ENCODE measurements around the gene SSC4D. TPM values are rescaled to one million over a fixed set of nuclear protein-coding genes. Genes with fewer than 3 reads are reported as not detected.

Gene SSC4D
- total and polyA plus RNA-seq, 2 experiments from 2014 or later = 0.43 to 0.66 TPM

- H3K4me3 ChIP-seq = no peak overlapping the region
- H3K9me3 ChIP-seq (ENCODE audit: low read depth) = no peaks in the 10 kb centered on the region
- H3K4me2 ChIP-seq (ENCODE audit: unreplicated experiment) = no peak overlapping the region
- no peak overlapping the region for H3K9ac ChIP-seq
- H3F3A ChIP-seq (ENCODE audit: insufficient read depth) = peaks cover 20% of the 10 kb centered on the region
- in situ Hi-C loops (cut with MboI) = no loop called here
- peaks cover 23% of the 10 kb centered on the region for H3K4me1 ChIP-seq (ENCODE audit: insufficient read depth)
- TF ChIP-seq EZH2phosphoT487 (IDR thresholded peaks at IDR 0.05; ENCODE audit: insufficient read depth, low read depth) (no peak), EZH2 (IDR thresholded peaks at IDR 0.05; ENCODE audit: insufficient read depth, poor library complexity, severe bottlenecking) (no peak)
- peak overlapping the region; percentile 28 for H2AFZ ChIP-seq
- no peaks in the 10 kb centered on the region for H3K79me2 ChIP-seq (ENCODE audit: insufficient read depth)
- WGBS, 2 experiments (ENCODE audit: low coverage in 1 of 2, low lambda C conversion rate in 2 of 2, missing lambda C conversion rate in 2 of 2) = 63% methylated on average over 9 of the region's 9 CpGs
- no peaks in the 10 kb centered on the region for H3K27me3 ChIP-seq (replicated peaks; ENCODE audit: insufficient read depth)
- no peaks in the 10 kb centered on the region for H4K20me1 ChIP-seq (ENCODE audit: insufficient read depth)
- H3K9me2 ChIP-seq (ENCODE audit: insufficient read depth) = no peaks in the 10 kb centered on the region
- no peak overlapping the region for H3K27ac ChIP-seq
- H3K36me3 ChIP-seq (ENCODE audit: low read depth) = no peaks in the 10 kb centered on the region
- DNase-seq = peak; percentile 31
Observed at GRCh38 chr7:76377186-76377918, 32.1 kb downstream of the SSC4D start.

GRCh38 chr7:76375251-76375650 lies 34.2 kb downstream of the SSC4D start:
- H2AFZ ChIP-seq = no peak overlapping the region
- in situ Hi-C loops (cut with MboI) = no loop called here
- no peak overlapping the region for H3K9ac ChIP-seq
- peaks cover 15% of the 10 kb centered on the region for H3K4me1 ChIP-seq (ENCODE audit: insufficient read depth)
- H3F3A ChIP-seq (ENCODE audit: insufficient read depth) = peaks cover 10% of the 10 kb centered on the region
- no peak overlapping the region for H3K4me3 ChIP-seq
- no peak for DNase-seq
- H3K79me2 ChIP-seq (ENCODE audit: insufficient read depth) = no peaks in the 10 kb centered on the region
- H3K9me3 ChIP-seq (ENCODE audit: low read depth) = no peaks in the 10 kb centered on the region
- no peak for TF ChIP-seq EZH2 (IDR thresholded peaks at IDR 0.05; ENCODE audit: insufficient read depth, poor library complexity, severe bottlenecking)
- no peak for TF ChIP-seq EZH2phosphoT487 (IDR thresholded peaks at IDR 0.05; ENCODE audit: insufficient read depth, low read depth)
- H3K36me3 ChIP-seq (ENCODE audit: low read depth) = no peaks in the 10 kb centered on the region
- WGBS, 2 experiments (ENCODE audit: low coverage in 1 of 2, low lambda C conversion rate in 2 of 2, missing lambda C conversion rate in 2 of 2) = 84 to 87% methylated on average over 9 of the region's 9 CpGs
- H3K27ac ChIP-seq = no peak overlapping the region
- H4K20me1 ChIP-seq (ENCODE audit: insufficient read depth) = no peaks in the 10 kb centered on the region
- no peaks in the 10 kb centered on the region for H3K27me3 ChIP-seq (replicated peaks; ENCODE audit: insufficient read depth)
- no peak overlapping the region for H3K4me2 ChIP-seq (ENCODE audit: unreplicated experiment)
- no peaks in the 10 kb centered on the region for H3K9me2 ChIP-seq (ENCODE audit: insufficient read depth)

- H3K36me3 ChIP-seq (ENCODE audit: low read depth) = no peaks in the 10 kb centered on the region
- TF ChIP-seq EZH2phosphoT487 (IDR thresholded peaks at IDR 0.05; ENCODE audit: insufficient read depth, low read depth) (no peak), EZH2 (IDR thresholded peaks at IDR 0.05; ENCODE audit: insufficient read depth, poor library complexity, severe bottlenecking) (no peak)
- no peaks in the 10 kb centered on the region for H4K20me1 ChIP-seq (ENCODE audit: insufficient read depth)
- peak overlapping the region; percentile 43; the same call in 1 of the 2 replicates for H3K9ac ChIP-seq
- H3K27me3 ChIP-seq (replicated peaks; ENCODE audit: insufficient read depth) = no peaks in the 10 kb centered on the region
- DNase-seq = peak; percentile 90
- peak overlapping the region; percentile 78 for H2AFZ ChIP-seq
- H3F3A ChIP-seq (ENCODE audit: insufficient read depth) = no peaks in the 10 kb centered on the region
- in situ Hi-C loops (cut with MboI) = no loop called here
- H3K9me3 ChIP-seq (ENCODE audit: low read depth) = no peaks in the 10 kb centered on the region
- H3K27ac ChIP-seq = peak overlapping the region; percentile 33; the same call in 1 of the 2 replicates
- H3K4me3 ChIP-seq = no peak overlapping the region
- peaks cover 7% of the 10 kb centered on the region; the same call in 1 of the 2 replicates for H3K4me1 ChIP-seq (ENCODE audit: insufficient read depth)
- H3K79me2 ChIP-seq (ENCODE audit: insufficient read depth) = no peaks in the 10 kb centered on the region
- no peaks in the 10 kb centered on the region for H3K9me2 ChIP-seq (ENCODE audit: insufficient read depth)
- WGBS, 2 experiments (ENCODE audit: low coverage in 1 of 2, low lambda C conversion rate in 2 of 2, missing lambda C conversion rate in 2 of 2) = 65% methylated on average over 9 of the region's 9 CpGs
- peak overlapping the region; percentile 37 for H3K4me2 ChIP-seq (ENCODE audit: unreplicated experiment)
Observed at GRCh38 chr7:76372984-76373833, 36.3 kb downstream of the SSC4D start.

- 97% methylated on average over 3 of the region's 3 CpGs for WGBS, 2 experiments (ENCODE audit: low coverage in 1 of 2, low lambda C conversion rate in 2 of 2, missing lambda C conversion rate in 2 of 2)
- peaks cover 7% of the 10 kb centered on the region; the same call in 1 of the 2 replicates for H3K4me1 ChIP-seq (ENCODE audit: insufficient read depth)
Observed at GRCh38 chr7:76371396-76371795, 38.1 kb downstream of the SSC4D start.

More at GRCh38 chr7:76371396-76371795, 38.1 kb downstream of the SSC4D start:
- no peaks in the 10 kb centered on the region for H3K9me2 ChIP-seq (ENCODE audit: insufficient read depth)
- no peak overlapping the region for H3K27ac ChIP-seq
- no peak overlapping the region for H3K9ac ChIP-seq
- TF ChIP-seq EZH2phosphoT487 (IDR thresholded peaks at IDR 0.05; ENCODE audit: insufficient read depth, low read depth) = no peak
- TF ChIP-seq EZH2 (IDR thresholded peaks at IDR 0.05; ENCODE audit: insufficient read depth, poor library complexity, severe bottlenecking) = no peak
- H3K36me3 ChIP-seq (ENCODE audit: low read depth) = no peaks in the 10 kb centered on the region
- H3K79me2 ChIP-seq (ENCODE audit: insufficient read depth) = no peaks in the 10 kb centered on the region
- in situ Hi-C loops (cut with MboI) = no loop called here
- no peak overlapping the region for H3K4me3 ChIP-seq
- no peak overlapping the region for H2AFZ ChIP-seq
- no peaks in the 10 kb centered on the region for H4K20me1 ChIP-seq (ENCODE audit: insufficient read depth)
- no peak overlapping the region for H3K4me2 ChIP-seq (ENCODE audit: unreplicated experiment)
- no peak for DNase-seq
- no peaks in the 10 kb centered on the region for H3K9me3 ChIP-seq (ENCODE audit: low read depth)
- no peaks in the 10 kb centered on the region for H3F3A ChIP-seq (ENCODE audit: insufficient read depth)
- no peaks in the 10 kb centered on the region for H3K27me3 ChIP-seq (replicated peaks; ENCODE audit: insufficient read depth)
